ENCODE data around the gene IFI27L1.

Gene IFI27L1

GRCh38 chr14:94080621-94081385 lies at the start of gene IFI27L1, which contains the start of gene DDX24:
Gene IFI27L1, plus strand, starts transcription at chr14:94081310. Its CDS starts 15,628 bp downstream, at chr14:94096938.
Gene DDX24, minus strand, starts transcription at chr14:94081202. Its CDS starts 1,460 bp downstream, at chr14:94079742.
- peak; percentile 93 for DNase-seq (ENCODE audit: low read depth)

GRCh38 chr14:94031883-94032279 lies 49.2 kb upstream of the IFI27L1 start:
- DNase-seq (ENCODE audit: low read depth) = no peak

DNA sequence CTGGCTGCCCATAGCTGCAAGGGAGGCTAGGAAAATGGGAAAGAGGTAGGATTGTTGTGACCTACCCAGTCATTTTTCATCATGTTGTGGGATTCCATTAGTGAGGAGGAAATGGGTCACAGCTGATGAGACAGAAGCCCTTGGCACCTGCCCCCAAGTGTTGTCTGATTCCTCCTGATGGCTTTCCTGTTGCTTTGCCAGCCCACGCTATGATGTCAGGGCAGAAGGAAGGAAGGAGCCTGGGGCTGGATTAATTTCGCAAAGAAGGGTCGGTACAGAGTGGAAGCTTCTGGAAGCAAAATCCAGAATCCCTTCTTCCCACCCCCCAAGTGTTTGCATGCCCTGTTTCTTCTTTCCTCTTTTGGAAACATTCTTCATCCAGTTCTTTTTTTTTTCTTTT lies 46.2 kb upstream of the IFI27L1 start:
- DNase-seq (ENCODE audit: low read depth) = no peak

DNA sequence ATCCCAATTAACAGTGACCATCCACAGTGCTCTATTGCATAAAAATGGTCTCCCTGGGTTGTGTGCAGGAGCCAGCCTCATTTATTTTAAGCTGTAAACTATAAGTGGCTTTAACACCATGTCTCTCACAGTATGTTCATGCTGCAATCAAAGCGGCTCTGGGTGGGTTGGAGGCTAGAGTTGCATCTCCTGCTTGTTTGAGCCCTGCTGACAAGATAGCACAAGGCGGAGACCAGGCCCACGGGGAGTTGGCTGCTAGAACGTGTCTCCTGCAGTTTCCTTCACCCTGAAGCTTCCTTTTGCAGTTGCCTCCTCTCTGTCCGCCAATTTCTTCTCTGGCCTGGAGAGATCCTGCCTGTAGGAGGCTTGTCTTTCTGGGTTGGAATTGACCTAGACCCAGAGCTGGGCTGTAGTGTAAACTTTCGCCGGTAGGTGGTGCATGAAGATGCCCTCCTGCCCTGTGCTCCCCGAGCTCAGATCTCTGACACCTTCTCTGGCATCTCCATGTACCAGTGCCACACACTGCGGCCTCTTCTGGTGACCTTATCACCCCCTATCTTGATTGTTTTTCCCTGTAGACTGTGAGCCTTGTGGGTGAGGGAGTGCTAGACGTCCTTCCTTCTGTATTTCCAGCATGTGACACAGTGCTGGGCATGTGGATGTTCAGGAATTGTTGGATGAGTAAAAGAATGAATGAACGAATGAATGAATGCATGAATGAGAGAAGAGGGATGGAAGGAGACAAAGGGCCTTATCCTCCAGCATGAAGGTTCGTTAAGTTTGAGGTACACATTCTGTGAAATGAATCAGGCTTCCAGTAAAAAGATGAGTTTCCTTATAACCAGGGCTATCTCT lies 44.6 kb upstream of the IFI27L1 start:
- DNase-seq (ENCODE audit: low read depth) = peak; percentile 47

GRCh38 chr14:94037954-94038353 lies 43.2 kb upstream of the IFI27L1 start:
- DNase-seq (ENCODE audit: low read depth) = no peak

DNA sequence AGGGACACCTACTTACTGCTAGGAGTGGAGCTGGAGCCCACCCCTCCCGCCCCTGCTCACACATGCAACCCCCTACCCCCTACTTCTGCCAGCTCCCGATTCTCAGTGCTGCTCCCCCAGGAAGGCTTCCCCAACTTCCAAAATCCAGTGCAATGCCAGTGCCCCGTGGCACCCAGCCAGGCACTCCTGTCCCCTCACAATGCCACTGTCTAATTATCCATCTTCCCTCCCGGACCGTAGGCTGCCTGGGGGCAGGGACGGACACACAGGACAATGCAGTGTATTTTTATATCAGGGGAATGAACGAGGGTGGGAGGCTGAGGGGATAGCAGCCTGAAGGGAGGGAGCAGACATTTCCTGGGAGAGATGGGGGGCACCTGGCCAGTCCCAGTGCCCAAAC lies 42.6 kb upstream of the IFI27L1 start:
- no peak for DNase-seq (ENCODE audit: low read depth)

GRCh38 chr14:94038921-94039629 lies 42.0 kb upstream of the IFI27L1 start:
- DNase-seq (ENCODE audit: low read depth) = no peak

- DNase-seq (ENCODE audit: low read depth) = no peak
Observed at GRCh38 chr14:94040247-94040646, 40.9 kb upstream of the IFI27L1 start.

- DNase-seq (ENCODE audit: low read depth) = no peak
Observed at GRCh38 chr14:94040796-94041195, 40.3 kb upstream of the IFI27L1 start.

- no peak for DNase-seq (ENCODE audit: low read depth)
Observed at GRCh38 chr14:94041551-94042346, 39.4 kb upstream of the IFI27L1 start.

DNA sequence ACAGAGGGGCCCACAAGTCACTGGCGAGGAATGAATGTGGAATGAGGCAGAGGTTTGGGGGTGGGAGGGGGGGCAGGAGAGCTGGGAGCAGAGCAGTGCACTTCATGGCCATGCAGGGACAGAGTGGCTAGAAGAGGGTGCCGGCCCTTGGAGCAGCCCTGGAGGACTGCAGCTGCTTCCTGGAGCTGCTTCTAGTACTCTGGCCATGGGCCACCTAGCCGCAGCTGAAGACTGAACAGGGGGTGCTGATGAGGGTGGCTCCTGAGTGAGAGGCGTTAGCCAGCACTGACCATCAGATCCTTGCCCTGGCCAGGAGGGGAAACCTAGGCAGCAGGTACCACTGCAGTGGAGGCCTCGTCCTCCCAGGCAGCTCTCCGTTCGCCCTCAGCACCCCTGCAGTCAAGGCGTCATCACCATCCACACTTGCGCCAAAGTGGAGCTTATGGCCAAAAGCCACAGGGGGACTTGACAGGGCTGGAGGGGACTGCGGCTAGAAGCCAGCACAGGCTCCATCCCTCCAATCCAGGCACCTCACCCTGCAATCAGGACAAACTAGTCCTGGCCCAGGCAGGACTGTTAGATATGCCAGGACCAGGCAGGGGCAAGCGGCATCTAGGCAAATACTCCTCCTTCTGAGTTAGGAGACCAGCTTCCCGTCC lies 38.5 kb upstream of the IFI27L1 start:
- DNase-seq (ENCODE audit: low read depth) = no peak

GRCh38 chr14:94043111-94043755 lies 37.9 kb upstream of the IFI27L1 start:
- DNase-seq (ENCODE audit: low read depth) = no peak

DNA sequence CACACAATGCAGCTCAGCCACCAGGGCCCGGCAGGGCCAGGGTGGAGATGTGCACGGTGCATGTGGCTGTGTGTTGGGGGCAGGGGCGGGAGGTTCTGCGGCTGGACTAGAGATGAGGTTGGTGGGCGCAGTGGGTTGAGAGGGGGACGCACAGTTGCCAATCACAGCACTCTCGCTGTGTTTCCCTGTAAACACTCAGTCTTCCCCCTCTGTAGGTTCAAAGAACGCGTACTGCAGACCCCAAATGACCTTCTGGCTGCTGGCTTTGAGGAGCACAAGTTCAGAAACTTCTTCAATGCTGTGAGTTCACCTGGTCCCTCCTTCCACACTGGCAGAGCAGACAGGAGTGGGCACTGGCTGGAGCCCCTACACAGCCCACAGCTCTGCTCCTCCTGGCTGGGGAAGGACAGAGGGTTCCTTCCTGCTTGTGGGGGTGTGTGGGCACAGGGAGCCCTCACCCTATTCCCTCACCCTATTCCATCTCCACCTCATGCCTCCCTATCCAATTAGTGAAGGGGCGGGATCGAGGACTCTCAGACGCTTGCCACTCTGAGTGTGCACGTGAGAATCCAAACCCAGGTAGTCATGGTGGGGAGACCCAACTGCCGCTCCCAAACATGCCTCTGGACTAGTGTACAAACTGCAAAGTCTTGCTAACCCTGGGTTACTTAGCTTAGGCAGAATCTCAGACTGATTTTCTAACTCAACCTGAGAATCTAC lies 37.2 kb upstream of the IFI27L1 start:
- DNase-seq (ENCODE audit: low read depth) = no peak

DNA sequence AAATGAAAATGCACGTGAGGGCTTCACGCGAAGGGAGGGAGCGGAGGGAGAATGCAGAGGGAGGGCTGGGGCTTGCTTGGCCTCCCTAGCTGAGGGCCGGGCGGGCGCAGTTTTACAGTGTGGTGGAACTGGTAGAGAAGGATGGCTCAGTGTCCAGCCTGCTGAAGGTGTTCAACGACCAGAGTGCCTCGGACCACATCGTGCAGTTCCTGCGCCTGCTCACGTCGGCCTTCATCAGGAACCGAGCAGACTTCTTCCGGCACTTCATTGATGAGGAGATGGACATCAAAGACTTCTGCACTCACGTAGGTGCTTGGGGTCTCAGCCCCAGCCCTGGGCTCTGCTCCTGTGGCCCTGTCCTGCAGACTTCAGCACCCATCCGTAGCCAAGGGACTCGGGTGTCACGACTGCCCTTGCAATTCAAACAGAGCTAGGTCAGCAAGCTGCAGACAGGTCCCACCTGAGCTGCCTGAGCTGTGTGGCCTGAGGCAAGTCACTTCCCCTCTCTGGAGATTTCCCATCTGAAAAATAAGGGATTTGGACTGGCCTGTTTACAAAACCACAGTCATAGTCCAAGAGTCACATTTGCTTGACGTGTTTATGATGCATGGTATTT lies 36.5 kb upstream of the IFI27L1 start:
- DNase-seq (ENCODE audit: low read depth) = no peak

GRCh38 chr14:94045101-94045500 lies 36.0 kb upstream of the IFI27L1 start:
- DNase-seq (ENCODE audit: low read depth) = no peak

DNA sequence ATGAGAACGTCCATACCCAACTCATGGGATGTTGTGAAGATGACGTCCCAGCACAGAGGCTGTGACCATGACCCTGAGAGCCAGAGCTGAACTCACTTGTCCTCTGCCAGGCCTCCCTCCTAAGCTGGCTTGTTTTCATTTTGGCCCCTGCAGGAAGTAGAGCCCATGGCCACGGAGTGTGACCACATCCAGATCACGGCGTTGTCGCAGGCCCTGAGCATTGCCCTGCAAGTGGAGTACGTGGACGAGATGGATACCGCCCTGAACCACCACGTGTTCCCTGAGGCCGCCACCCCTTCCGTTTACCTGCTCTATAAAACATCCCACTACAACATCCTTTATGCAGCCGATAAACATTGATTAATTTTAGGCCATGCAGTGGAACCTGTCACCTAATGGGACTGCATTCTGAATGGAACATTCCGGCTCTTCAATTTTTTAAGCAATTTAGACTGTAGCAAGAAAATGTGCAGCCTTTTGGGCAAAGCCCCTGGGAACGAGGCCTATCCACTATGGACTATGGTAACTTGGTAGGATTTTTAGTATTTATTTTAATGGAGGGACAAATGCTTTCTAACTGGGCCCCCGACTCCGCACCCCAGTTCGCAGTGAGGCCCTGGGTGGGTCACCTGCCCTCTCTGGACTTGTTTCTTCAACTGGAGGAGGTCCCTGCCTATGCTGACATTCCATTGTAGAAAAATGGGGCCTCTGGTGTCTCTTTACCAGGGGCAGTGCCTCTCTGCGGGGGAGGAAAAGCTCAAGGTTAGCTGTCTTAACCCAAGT lies 35.4 kb upstream of the IFI27L1 start:
- DNase-seq (ENCODE audit: low read depth) = no peak

- DNase-seq (ENCODE audit: low read depth) = no peak
Observed at GRCh38 chr14:94046696-94047250, 34.3 kb upstream of the IFI27L1 start.

GRCh38 chr14:94047581-94047980 lies 33.5 kb upstream of the IFI27L1 start:
- no peak for DNase-seq (ENCODE audit: low read depth)

Data from stimulated activated CD8-positive, alpha-beta memory T cell treated with anti-CD3 and anti-CD28 coated beads, Interleukin-15, amount 100 ng/mL, for 24 hours (primary cell).